GM12875 (cell line): Measurements from ENCODE around the gene TCF7L2.

Experiments used
- H3K4me3 ChIP-seq: one replicate; pipeline ENCODE4 v1.5.1; 2011; ENCODE audit warnings: low read depth, low read length, control low read depth
- TF ChIP-seq, protein P1 (sequence below): IDR thresholded peaks from 2 replicates; pipeline ENCODE4 v1.5.1; 2011; ENCODE audit warnings: low read depth, mild to moderate bottlenecking, control low read depth, inconsistent platforms, low read length, moderate library complexity, borderline replicate concordance; ENCODE audit not compliant: insufficient read depth

TCF7L2 gene

DNA sequence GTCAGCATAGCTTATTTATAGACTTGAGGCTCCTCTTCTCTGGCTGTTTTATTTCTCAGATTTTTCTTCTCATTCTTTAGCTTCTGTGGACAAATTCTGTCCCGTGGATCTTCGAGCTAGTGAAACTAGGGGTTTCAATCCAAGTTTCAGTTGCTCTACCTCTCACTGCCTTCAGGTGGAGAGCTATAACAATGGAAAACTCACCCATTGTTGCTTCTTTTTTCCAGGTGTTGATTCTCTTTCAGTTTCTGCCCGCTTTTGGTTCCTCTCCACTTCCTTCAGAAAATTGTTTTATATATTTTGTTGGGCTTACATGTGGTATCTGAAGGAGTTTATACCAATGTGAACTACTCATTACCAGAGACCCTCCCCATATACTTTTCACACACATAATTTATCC, 266.1 kb downstream of the TCF7L2 start:
- TF ChIP-seq, protein P1, sequence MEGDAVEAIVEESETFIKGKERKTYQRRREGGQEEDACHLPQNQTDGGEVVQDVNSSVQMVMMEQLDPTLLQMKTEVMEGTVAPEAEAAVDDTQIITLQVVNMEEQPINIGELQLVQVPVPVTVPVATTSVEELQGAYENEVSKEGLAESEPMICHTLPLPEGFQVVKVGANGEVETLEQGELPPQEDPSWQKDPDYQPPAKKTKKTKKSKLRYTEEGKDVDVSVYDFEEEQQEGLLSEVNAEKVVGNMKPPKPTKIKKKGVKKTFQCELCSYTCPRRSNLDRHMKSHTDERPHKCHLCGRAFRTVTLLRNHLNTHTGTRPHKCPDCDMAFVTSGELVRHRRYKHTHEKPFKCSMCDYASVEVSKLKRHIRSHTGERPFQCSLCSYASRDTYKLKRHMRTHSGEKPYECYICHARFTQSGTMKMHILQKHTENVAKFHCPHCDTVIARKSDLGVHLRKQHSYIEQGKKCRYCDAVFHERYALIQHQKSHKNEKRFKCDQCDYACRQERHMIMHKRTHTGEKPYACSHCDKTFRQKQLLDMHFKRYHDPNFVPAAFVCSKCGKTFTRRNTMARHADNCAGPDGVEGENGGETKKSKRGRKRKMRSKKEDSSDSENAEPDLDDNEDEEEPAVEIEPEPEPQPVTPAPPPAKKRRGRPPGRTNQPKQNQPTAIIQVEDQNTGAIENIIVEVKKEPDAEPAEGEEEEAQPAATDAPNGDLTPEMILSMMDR: no peak

More for the DNA sequence above, 266.1 kb downstream of the TCF7L2 start:
- H3K4me3 ChIP-seq: no peak overlapping the region
